A673 (cell line): ENCODE results near the gene LSM2.

Experiments
- CTCF ChIP-seq: fragments of 300-800, 200-600 bp; sonication (generic); conservative IDR thresholded peaks from 2 replicates; pipeline ENCODE4 v1.5.1; 2017; ENCODE audit warnings: low read depth, mild to moderate bottlenecking, antibody characterized with exemption, low read length, moderate library complexity, mixed read lengths
- EZH2 ChIP-seq: fragments of 200-600 bp; sonication (generic); IDR thresholded peaks from 2 replicates; pipeline ENCODE4 v1.6.1; 2017; ENCODE audit warnings: borderline replicate concordance, low read depth, mild to moderate bottlenecking, mixed read lengths, antibody characterized with exemption, low read length; ENCODE audit not compliant: poor library complexity, severe bottlenecking

GRCh38 chr6:31764198-31764597 lies 42.6 kb downstream of the LSM2 start:
- TF ChIP-seq CTCF, result no peak
- no peak for TF ChIP-seq EZH2
